ENCODE results near the gene LCE1B. TPM values are rescaled to one million over a fixed set of nuclear protein-coding genes. Genes with fewer than 3 reads are reported as not detected.

The LCE1B gene
- total RNA-seq, 1 experiment from 2014 or later: not detected

GRCh38 chr1:152796421-152796820, 15.3 kb upstream of the LCE1B start, which contains the start of gene LCE1D:
LCE1D (plus strand) TSS chr1:152796721; CDS start chr1:152797795, 1,074 bp downstream.
- no peak within 1 kb of the TSS for H3K4me2 ChIP-seq (ENCODE audit: low read length)
- intact Hi-C loops (cut with micrococcal nuclease): no loop called here
- BruUV-seq (replicated peaks): no TSS peak
- ChIA-PET POLR2A (no interaction called here), CTCF (no interaction called here), RAD21 (ENCODE audit: low non-redundant PET in 1 of 2, low total read pairs in 2 of 2, uncharacterized antibody in 2 of 2, unreplicated experiment in 2 of 2) (no interaction called here)
- no peak within 1 kb of the TSS for H3K9ac ChIP-seq (ENCODE audit: low read length)
- H3K27me3 ChIP-seq (ENCODE audit: insufficient read depth, low read length): peaks cover 20% of the 10 kb centered on the region
- H3K27ac ChIP-seq (ENCODE audit: low read depth, low read length): no peak within 1 kb of the TSS
- no peak for TF ChIP-seq EZH2phosphoT487 (IDR thresholded peaks at IDR 0.05; ENCODE audit: borderline replicate concordance)
- H2AFZ ChIP-seq (ENCODE audit: low read depth, low read length, poor library complexity, severe bottlenecking): no peak within 1 kb of the TSS
- H3K36me3 ChIP-seq (ENCODE audit: control insufficient read depth in 1 of 2, insufficient read depth in 2 of 2, low read length in 2 of 2): no peaks in the 10 kb centered on the region
- no peaks in the 10 kb centered on the region for H3K79me2 ChIP-seq (ENCODE audit: insufficient read depth, low read length)
- DNase-seq (ENCODE audit: low read depth, low spot score) (no peak), ATAC-seq (no peak)
- H3K9me2 ChIP-seq (ENCODE audit: insufficient read depth): no peaks in the 10 kb centered on the region
- no peak within 1 kb of the TSS for H3K4me3 ChIP-seq (replicated peaks in 1 of 2; ENCODE audit: low read depth in 1 of 2, low read length in 2 of 2)
- H4K20me1 ChIP-seq (ENCODE audit: insufficient read depth): no peaks in the 10 kb centered on the region
- H3K4me1 ChIP-seq (ENCODE audit: control insufficient read depth in 1 of 2, insufficient read depth in 2 of 2, low read length in 2 of 2): no peaks in the 10 kb centered on the region
- H3K9me3 ChIP-seq (ENCODE audit: control insufficient read depth in 1 of 2, insufficient read depth in 1 of 2, low read depth in 1 of 2, low read length in 2 of 2): no peaks in the 10 kb centered on the region

- intact Hi-C loops (cut with micrococcal nuclease): no loop called here
- ChIA-PET CTCF (interaction anchor here (1.2 kb wide), 1 partner anchor 24 kb away, joined by 3 read pairs; no protein-coding TSS in a partner anchor), RAD21 (ENCODE audit: low non-redundant PET in 1 of 2, low total read pairs in 2 of 2, uncharacterized antibody in 2 of 2, unreplicated experiment in 2 of 2) (no interaction called here), POLR2A (no interaction called here)
- Histone ChIP-seq H3K4me3 (replicated peaks in 1 of 2; ENCODE audit: low read depth in 1 of 2, low read length in 2 of 2) (no peak overlapping the region), H3K27me3 (ENCODE audit: insufficient read depth, low read length) (peaks cover 39% of the 10 kb centered on the region), H3K9me3 (ENCODE audit: control insufficient read depth in 1 of 2, insufficient read depth in 1 of 2, low read depth in 1 of 2, low read length in 2 of 2) (no peaks in the 10 kb centered on the region), H3K4me2 (ENCODE audit: low read length) (no peak overlapping the region), H3K9me2 (ENCODE audit: insufficient read depth) (no peaks in the 10 kb centered on the region), H3K36me3 (ENCODE audit: control insufficient read depth in 1 of 2, insufficient read depth in 2 of 2, low read length in 2 of 2) (no peaks in the 10 kb centered on the region), H3K79me2 (ENCODE audit: insufficient read depth, low read length) (no peaks in the 10 kb centered on the region), H3K9ac (ENCODE audit: low read length) (no peak overlapping the region), H4K20me1 (ENCODE audit: insufficient read depth) (no peaks in the 10 kb centered on the region), H3K27ac (ENCODE audit: low read depth, low read length) (no peak overlapping the region), H2AFZ (ENCODE audit: low read depth, low read length, poor library complexity, severe bottlenecking) (no peak overlapping the region), H3K4me1 (ENCODE audit: control insufficient read depth in 1 of 2, insufficient read depth in 2 of 2, low read length in 2 of 2) (no peaks in the 10 kb centered on the region)
- no TSS peak for BruUV-seq (replicated peaks)
- TF ChIP-seq SP1 (IDR thresholded peaks at IDR 0.05; ENCODE audit: low read depth): no peak
- TF ChIP-seq EZH2 (IDR thresholded peaks at IDR 0.05): no peak
- TF ChIP-seq CEBPB (IDR thresholded peaks at IDR 0.05; ENCODE audit: low read depth): no peak
- no peak for TF ChIP-seq EZH2phosphoT487 (IDR thresholded peaks at IDR 0.05; ENCODE audit: borderline replicate concordance)
- TF ChIP-seq, protein P1, sequence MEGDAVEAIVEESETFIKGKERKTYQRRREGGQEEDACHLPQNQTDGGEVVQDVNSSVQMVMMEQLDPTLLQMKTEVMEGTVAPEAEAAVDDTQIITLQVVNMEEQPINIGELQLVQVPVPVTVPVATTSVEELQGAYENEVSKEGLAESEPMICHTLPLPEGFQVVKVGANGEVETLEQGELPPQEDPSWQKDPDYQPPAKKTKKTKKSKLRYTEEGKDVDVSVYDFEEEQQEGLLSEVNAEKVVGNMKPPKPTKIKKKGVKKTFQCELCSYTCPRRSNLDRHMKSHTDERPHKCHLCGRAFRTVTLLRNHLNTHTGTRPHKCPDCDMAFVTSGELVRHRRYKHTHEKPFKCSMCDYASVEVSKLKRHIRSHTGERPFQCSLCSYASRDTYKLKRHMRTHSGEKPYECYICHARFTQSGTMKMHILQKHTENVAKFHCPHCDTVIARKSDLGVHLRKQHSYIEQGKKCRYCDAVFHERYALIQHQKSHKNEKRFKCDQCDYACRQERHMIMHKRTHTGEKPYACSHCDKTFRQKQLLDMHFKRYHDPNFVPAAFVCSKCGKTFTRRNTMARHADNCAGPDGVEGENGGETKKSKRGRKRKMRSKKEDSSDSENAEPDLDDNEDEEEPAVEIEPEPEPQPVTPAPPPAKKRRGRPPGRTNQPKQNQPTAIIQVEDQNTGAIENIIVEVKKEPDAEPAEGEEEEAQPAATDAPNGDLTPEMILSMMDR (IDR thresholded peaks at IDR 0.05 in 2 of 3, conservative IDR thresholded peaks at IDR 0.05 in 1 of 3; ENCODE audit: borderline replicate concordance in 1 of 3, insufficient read depth in 1 of 3, low read depth in 2 of 3, low read length in 2 of 3): no peak
- TF ChIP-seq ZNF274 (IDR thresholded peaks at IDR 0.05; ENCODE audit: low read depth, low read length): no peak
- TF ChIP-seq REST (IDR thresholded peaks at IDR 0.05; ENCODE audit: low read depth): no peak
- no peak for TF ChIP-seq ZFX (IDR thresholded peaks at IDR 0.05)
- no peak for DNase-seq (ENCODE audit: low read depth, low spot score)
- no peak for ATAC-seq
Measured at GRCh38 chr1:152801333-152801732, 10.4 kb upstream of the LCE1B start.

Measured in HCT116 (cell line).